Mesothelial cell of epicardium (in vitro differentiated cells): ENCODE results near the gene PCNT. TPM values are rescaled to one million over a fixed set of nuclear protein-coding genes. Genes with fewer than 3 reads are reported as not detected.

ENCODE experiments used
- DNase-seq, 2 experiments: peaks; one replicate each; pipeline ENCODE4 v3.0.0; 2021; ENCODE audit warnings: low spot score in 2 of 2; ENCODE audit not compliant: unreplicated experiment in 2 of 2
- H3K27ac Mint-ChIP-seq: 2 replicates; pipeline ENCODE4 v1.8.0; 2021; ENCODE audit warnings: mixed read lengths
- H3K27me3 Mint-ChIP-seq: 2 replicates; pipeline ENCODE4 v1.8.0; 2021; ENCODE audit warnings: low read depth, mixed read lengths
- H3K36me3 Mint-ChIP-seq: 2 replicates; pipeline ENCODE4 v1.8.0; 2021; ENCODE audit warnings: mixed read lengths
- H3K4me1 Mint-ChIP-seq: 2 replicates; pipeline ENCODE4 v1.8.0; 2021; ENCODE audit warnings: mixed read lengths
- H3K4me3 Mint-ChIP-seq: 2 replicates; pipeline ENCODE4 v1.8.0; 2021; ENCODE audit warnings: mild to moderate bottlenecking, moderate library complexity, mixed read lengths
- H3K9me3 Mint-ChIP-seq: 2 replicates; pipeline ENCODE4 v1.8.0; 2021; ENCODE audit warnings: mixed read lengths
- CTCF ChIP-seq: fragments of 200-600 bp; sonication (generic); IDR thresholded peaks from one replicate; pipeline ENCODE4 v1.5.0; 2021; ENCODE audit warnings: antibody characterized with exemption; ENCODE audit not compliant: unreplicated experiment
- total RNA-seq: library from RNA; stranded (reverse); gene quantifications from 3 replicates; pipeline ENCODE4 v1.2.1, GENCODE V29; 2021

PCNT gene
- total RNA-seq, 1 donor from 2014 or later, result 41.8 TPM

DNA sequence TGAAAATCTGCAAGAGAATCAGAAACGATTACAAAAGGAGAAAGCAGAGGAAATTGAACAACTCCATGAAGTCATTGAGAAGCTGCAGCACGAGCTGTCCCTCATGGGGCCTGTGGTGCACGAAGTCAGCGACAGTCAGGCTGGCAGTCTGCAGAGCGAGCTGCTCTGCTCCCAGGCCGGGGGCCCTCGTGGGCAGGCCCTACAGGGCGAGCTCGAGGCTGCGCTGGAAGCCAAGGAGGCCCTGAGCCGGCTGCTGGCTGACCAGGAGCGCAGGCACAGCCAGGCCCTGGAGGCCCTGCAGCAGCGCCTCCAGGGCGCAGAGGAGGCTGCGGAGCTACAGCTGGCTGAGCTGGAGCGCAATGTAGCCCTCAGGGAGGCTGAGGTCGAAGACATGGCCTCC, 87.3 kb downstream of the PCNT start:
- Mint-ChIP-seq H3K4me3 (no peak overlapping the region), H3K36me3 (peaks cover 27% of the 10 kb centered on the region), H3K4me1 (peaks cover 2% of the 10 kb centered on the region), H3K27me3 (no peaks in the 10 kb centered on the region), H3K27ac (no peak overlapping the region), H3K9me3 (peaks cover 4% of the 10 kb centered on the region)
- no peak for DNase-seq
- TF ChIP-seq CTCF, result no peak

- no peaks in the 10 kb centered on the region for H3K27me3 Mint-ChIP-seq
- peaks cover 3% of the 10 kb centered on the region for H3K9me3 Mint-ChIP-seq
- H3K4me3 Mint-ChIP-seq, result no peak overlapping the region
- no peak for TF ChIP-seq CTCF
- peaks cover 2% of the 10 kb centered on the region for H3K4me1 Mint-ChIP-seq
- H3K36me3 Mint-ChIP-seq, result peaks cover 26% of the 10 kb centered on the region
- no peak for DNase-seq
- no peak overlapping the region for H3K27ac Mint-ChIP-seq
These were observed 87.7 kb downstream of the PCNT start for GRCh38 chr21:46411691-46412090.

DNA sequence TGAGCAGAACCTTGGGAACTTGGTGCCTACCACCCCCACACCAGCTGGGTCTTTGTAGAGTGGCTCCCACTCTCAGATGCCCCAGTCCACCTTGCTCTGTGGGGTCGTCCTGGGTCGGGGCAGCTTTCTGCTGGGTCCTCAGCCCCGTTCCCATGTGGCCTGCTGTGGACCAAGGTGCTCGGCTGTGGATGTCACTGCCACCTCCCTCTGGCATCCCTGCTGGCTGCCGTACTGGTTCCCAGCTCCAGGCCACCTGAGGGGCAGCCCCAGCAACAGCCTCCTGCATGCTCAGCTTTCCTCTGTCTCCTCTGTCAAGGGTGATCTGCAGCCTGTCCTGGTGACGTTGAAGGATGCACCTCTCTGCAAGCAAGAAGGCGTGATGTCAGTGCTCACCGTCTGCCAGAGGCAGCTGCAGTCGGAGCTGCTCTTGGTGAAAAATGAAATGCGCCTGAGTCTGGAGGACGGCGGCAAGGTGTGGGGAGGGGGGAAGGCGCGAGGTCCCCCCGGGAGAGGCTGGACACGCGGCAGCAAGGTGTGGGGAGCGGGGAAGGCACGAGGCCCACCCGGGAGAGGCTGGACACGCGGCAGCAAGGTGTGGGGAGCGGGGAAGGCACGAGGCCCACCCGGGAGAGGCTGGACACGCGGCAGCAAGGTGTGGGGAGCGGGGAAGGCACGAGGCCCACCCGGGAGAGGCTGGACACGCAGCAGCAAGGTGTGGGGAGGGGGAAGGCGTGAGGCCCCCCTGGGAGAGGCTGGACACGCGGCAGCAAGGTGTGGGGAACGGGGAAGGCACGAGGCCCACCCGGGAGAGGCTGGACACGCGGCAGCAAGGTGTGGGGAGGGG, 88.8 kb downstream of the PCNT start:
- peaks cover 2% of the 10 kb centered on the region for H3K4me1 Mint-ChIP-seq
- DNase-seq, result no peak
- no peak for TF ChIP-seq CTCF

GRCh38 chr21:46413365-46413696, 89.4 kb downstream of the PCNT start:
- H3K36me3 Mint-ChIP-seq, result peaks cover 19% of the 10 kb centered on the region
- peaks cover 2% of the 10 kb centered on the region for H3K4me1 Mint-ChIP-seq
- H3K4me3 Mint-ChIP-seq, result no peak overlapping the region
- DNase-seq, result no peak
- no peaks in the 10 kb centered on the region for H3K9me3 Mint-ChIP-seq
- H3K27me3 Mint-ChIP-seq, result no peaks in the 10 kb centered on the region
- TF ChIP-seq CTCF, result no peak
- H3K27ac Mint-ChIP-seq, result no peak overlapping the region

More for the DNA sequence above, 88.8 kb downstream of the PCNT start:
- Mint-ChIP-seq H3K4me3 (no peak overlapping the region), H3K36me3 (peaks cover 20% of the 10 kb centered on the region), H3K27ac (no peak overlapping the region), H3K27me3 (no peaks in the 10 kb centered on the region), H3K9me3 (no peaks in the 10 kb centered on the region)

- Mint-ChIP-seq H3K4me3 (no peak overlapping the region), H3K36me3 (peaks cover 22% of the 10 kb centered on the region), H3K27ac (no peak overlapping the region)
These were observed 91.0 kb downstream of the PCNT start for GRCh38 chr21:46414965-46415275.

More at GRCh38 chr21:46414965-46415275, 91.0 kb downstream of the PCNT start:
- no peaks in the 10 kb centered on the region for H3K9me3 Mint-ChIP-seq
- no peak for DNase-seq
- no peak for TF ChIP-seq CTCF
- no peaks in the 10 kb centered on the region for H3K27me3 Mint-ChIP-seq
- peaks cover 2% of the 10 kb centered on the region for H3K4me1 Mint-ChIP-seq
